Esophagus muscularis mucosa (tissue), 4 donors: Measurements from ENCODE around the gene GPR151.

Source experiments
- CTCF ChIP-seq, 3 experiments: fragments of 200-600 bp in 2 of 3; fragments of 450-650 bp in 1 of 3; sonication (generic) in 2 of 3; IDR thresholded peaks; one replicate each; pipeline ENCODE4 v1.5.1; 2017 to 2019; ENCODE audit warnings: antibody characterized with exemption in 3 of 3, mild to moderate bottlenecking in 2 of 3, moderate library complexity in 1 of 3
- EP300 ChIP-seq: sonication (generic); formaldehyde crosslinking; IDR thresholded peaks from one replicate; pipeline ENCODE4 v1.6.1; 2017; ENCODE audit warnings: antibody characterized with exemption
- POLR2A ChIP-seq: fragments of 450-650 bp; IDR thresholded peaks from one replicate; pipeline ENCODE4 v1.6.1; 2017; ENCODE audit warnings: antibody characterized with exemption, moderate library complexity, mild to moderate bottlenecking, low read depth
- POLR2AphosphoS5 ChIP-seq, 2 donors: sonication (generic); formaldehyde crosslinking; IDR thresholded peaks; one replicate each; pipeline ENCODE4 v1.6.1; 2017; ENCODE audit warnings: antibody characterized with exemption in 2 of 2

- TF ChIP-seq POLR2A = no peak
- no peak for TF ChIP-seq CTCF (IDR thresholded peaks at IDR 0.05)
- no peak for TF ChIP-seq POLR2AphosphoS5 (IDR thresholded peaks at IDR 0.05)
- TF ChIP-seq EP300 = no peak
Observed at GRCh38 chr5:146523698-146524097, 7.7 kb upstream of the GPR151 start.
